Mesodermal cell (in vitro differentiated cells): Measurements from ENCODE around the gene NNT.

Source experiments
- H3K27ac ChIP-seq: 2 replicates; pipeline ENCODE4 v1.7.0; 2013; ENCODE audit warnings: mild to moderate bottlenecking, low read depth, low read length, moderate library complexity; ENCODE audit not compliant: severe bottlenecking
- H3K36me3 ChIP-seq: 2 replicates; pipeline ENCODE4 v1.7.1; 2013; ENCODE audit warnings: mild to moderate bottlenecking, low read length, moderate library complexity; ENCODE audit not compliant: control insufficient read depth, insufficient read depth
- H3K4me1 ChIP-seq: one replicate; pipeline ENCODE4 v1.7.1; 2013; ENCODE audit warnings: mild to moderate bottlenecking, low read length; ENCODE audit not compliant: insufficient read depth, control insufficient read depth, poor library complexity, severe bottlenecking
- H3K4me3 ChIP-seq: 2 replicates; pipeline ENCODE4 v1.7.0; 2013; ENCODE audit warnings: low read length, control low read depth, mild to moderate bottlenecking; ENCODE audit not compliant: insufficient read depth, poor library complexity, severe bottlenecking; ENCODE audit errors: extremely low read depth
- H3K9me3 ChIP-seq: 2 replicates; pipeline ENCODE4 v1.7.1; 2013; ENCODE audit warnings: mild to moderate bottlenecking, low read length, moderate library complexity; ENCODE audit not compliant: control insufficient read depth
- WGBS, 2 experiments: methylation state at CpG; one replicate each; pipeline ENCODE4 v1.1.5; 2013; ENCODE audit warnings: missing lambda C conversion rate in 2 of 2; ENCODE audit not compliant: insufficient coverage in 2 of 2; 5-methylcytosine and 5-hydroxymethylcytosine counted together

NNT gene

GRCh38 chr5:43631182-43631910 is 28.4 kb downstream of the NNT start:
- Histone ChIP-seq H3K27ac (no peak overlapping the region), H3K9me3 (no peaks in the 10 kb centered on the region), H3K4me1 (peaks cover 5% of the 10 kb centered on the region), H3K4me3 (no peak overlapping the region), H3K36me3 (peaks cover 19% of the 10 kb centered on the region)
- WGBS, 2 experiments, result 42 to 46% methylated on average over 4 of the region's 5 CpGs

GRCh38 chr5:43634621-43635020 is 31.6 kb downstream of the NNT start:
- Histone ChIP-seq H3K9me3 (no peaks in the 10 kb centered on the region), H3K4me3 (no peak overlapping the region), H3K36me3 (peaks cover 10% of the 10 kb centered on the region), H3K27ac (no peak overlapping the region), H3K4me1 (peaks cover 5% of the 10 kb centered on the region)
- 93 to 100% methylated on average over 2 of the region's 2 CpGs for WGBS, 2 experiments

GRCh38 chr5:43635374-43635773 is 32.4 kb downstream of the NNT start:
- no peak overlapping the region for H3K27ac ChIP-seq

GRCh38 chr5:43636076-43636475 is 33.1 kb downstream of the NNT start:
- Histone ChIP-seq H3K27ac (no peak overlapping the region), H3K9me3 (no peaks in the 10 kb centered on the region), H3K4me1 (peaks cover 5% of the 10 kb centered on the region), H3K36me3 (peaks cover 10% of the 10 kb centered on the region), H3K4me3 (no peak overlapping the region)
- 92 to 100% methylated on average over 2 of the region's 2 CpGs for WGBS, 2 experiments

More at GRCh38 chr5:43635374-43635773, 32.4 kb downstream of the NNT start:
- Histone ChIP-seq H3K4me1 (peaks cover 5% of the 10 kb centered on the region), H3K36me3 (peaks cover 10% of the 10 kb centered on the region), H3K9me3 (no peaks in the 10 kb centered on the region), H3K4me3 (no peak overlapping the region)

DNA sequence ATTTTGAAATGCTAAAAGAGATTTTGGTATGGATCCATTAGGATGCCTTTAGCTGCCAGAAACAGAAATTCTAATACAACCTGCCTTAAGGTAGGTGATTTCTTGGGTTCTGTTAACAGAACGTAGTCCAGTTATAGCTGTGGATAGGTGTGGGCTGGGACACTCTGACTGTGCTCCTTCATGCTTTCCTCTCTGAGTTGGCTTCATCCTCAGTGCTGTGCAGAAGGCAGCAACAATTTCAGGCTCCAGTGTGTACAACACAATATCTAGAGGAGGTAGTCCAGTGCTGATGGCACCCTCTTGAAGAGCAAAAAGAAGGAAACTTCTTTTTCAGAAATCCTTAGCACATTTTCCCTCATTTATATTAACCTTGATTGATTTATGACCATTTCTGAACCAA is 34.4 kb downstream of the NNT start:
- Histone ChIP-seq H3K9me3 (no peaks in the 10 kb centered on the region), H3K4me1 (peaks cover 5% of the 10 kb centered on the region), H3K4me3 (no peak overlapping the region), H3K27ac (no peak overlapping the region), H3K36me3 (peaks cover 10% of the 10 kb centered on the region)
- whole genome bisulfite sequencing, 2 experiments, result 60 to 100% methylated on average over 1 of the region's 1 CpG

- no peaks in the 10 kb centered on the region for H3K9me3 ChIP-seq
- H3K27ac ChIP-seq, result no peak overlapping the region
- H3K4me3 ChIP-seq, result no peak overlapping the region
- no CpG with 5 or more reads among the region's 2 CpGs for WGBS, 2 experiments
- peaks cover 9% of the 10 kb centered on the region for H3K36me3 ChIP-seq
- H3K4me1 ChIP-seq, result peaks cover 6% of the 10 kb centered on the region
Observed at GRCh38 chr5:43638107-43638506, 35.1 kb downstream of the NNT start.

GRCh38 chr5:43638546-43638945 is 35.6 kb downstream of the NNT start:
- Histone ChIP-seq H3K27ac (no peak overlapping the region), H3K9me3 (no peaks in the 10 kb centered on the region), H3K4me3 (no peak overlapping the region), H3K36me3 (peaks cover 5% of the 10 kb centered on the region), H3K4me1 (peaks cover 10% of the 10 kb centered on the region)

DNA sequence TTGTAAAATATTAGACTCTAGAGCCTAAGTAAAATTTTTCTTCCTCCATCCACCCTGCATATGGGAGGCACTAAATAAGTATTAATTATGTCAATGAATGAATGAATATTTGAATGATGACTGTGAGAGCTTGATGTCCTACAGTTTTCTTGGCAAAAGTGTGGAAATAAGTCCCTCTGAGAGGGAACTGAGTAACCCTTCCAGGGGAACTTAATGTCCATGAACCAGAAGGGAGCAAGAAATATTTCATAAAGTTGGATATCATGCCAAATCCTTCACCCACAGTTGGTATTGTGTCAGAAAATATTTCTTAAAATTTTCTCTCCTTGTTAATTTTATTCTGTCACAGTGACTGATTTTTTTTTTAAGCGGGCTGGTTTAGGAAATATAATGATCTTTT is 36.6 kb downstream of the NNT start:
- Histone ChIP-seq H3K4me3 (no peak overlapping the region), H3K9me3 (no peaks in the 10 kb centered on the region), H3K36me3 (peaks cover 4% of the 10 kb centered on the region), H3K27ac (no peak overlapping the region), H3K4me1 (peaks cover 10% of the 10 kb centered on the region)
- WGBS, 2 experiments, result no CpG with 5 or more reads among the region's 1 CpG

- WGBS, 2 experiments, result 91 to 100% methylated on average over 1 to 2 of the region's 2 CpGs
- H3K4me1 ChIP-seq, result peaks cover 5% of the 10 kb centered on the region
- H3K27ac ChIP-seq, result no peak overlapping the region
- no peak overlapping the region for H3K4me3 ChIP-seq
- peaks cover 7% of the 10 kb centered on the region for H3K36me3 ChIP-seq
- no peaks in the 10 kb centered on the region for H3K9me3 ChIP-seq
Observed at GRCh38 chr5:43642428-43642827, 39.4 kb downstream of the NNT start.

GRCh38 chr5:43643327-43643726 is 40.3 kb downstream of the NNT start:
- H3K27ac ChIP-seq, result no peak overlapping the region
- WGBS, 2 experiments, result 88 to 100% methylated on average over 1 of the region's 1 CpG
- H3K4me3 ChIP-seq, result no peak overlapping the region
- H3K9me3 ChIP-seq, result no peaks in the 10 kb centered on the region
- H3K4me1 ChIP-seq, result peaks cover 5% of the 10 kb centered on the region
- peaks cover 13% of the 10 kb centered on the region for H3K36me3 ChIP-seq

DNA sequence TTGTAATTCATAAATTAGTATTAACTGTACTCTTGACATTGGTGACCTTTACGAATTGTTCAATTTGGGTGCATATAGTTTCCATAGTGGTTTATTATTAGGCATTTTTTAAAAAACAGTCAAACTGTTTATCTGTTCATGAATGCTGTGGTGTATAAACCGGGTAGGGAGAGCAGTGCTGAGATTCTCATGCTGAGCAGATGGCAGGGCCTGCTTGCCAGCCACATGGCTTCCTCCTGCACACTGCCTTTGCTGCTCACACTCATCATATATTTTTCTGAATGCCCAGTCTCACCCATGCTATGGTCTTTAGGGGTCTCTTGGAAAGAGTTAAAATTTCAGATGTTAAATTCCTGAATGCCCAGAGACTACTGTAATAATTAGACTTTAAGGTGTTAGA is 40.8 kb downstream of the NNT start:
- Histone ChIP-seq H3K9me3 (no peaks in the 10 kb centered on the region), H3K36me3 (peaks cover 13% of the 10 kb centered on the region), H3K4me1 (peaks cover 5% of the 10 kb centered on the region), H3K4me3 (no peak overlapping the region), H3K27ac (no peak overlapping the region)
- WGBS, 2 experiments, result 83 to 100% methylated on average over 1 of the region's 2 CpGs
